IMR-90 (cell line): ENCODE measurements around the gene GBP6.

Experiments
- BHLHE40 ChIP-seq: fragments of 150-350 bp; IDR thresholded peaks from 2 replicates; pipeline ENCODE4 v1.6.1; 2016; ENCODE audit warnings: mild to moderate bottlenecking, low read depth, low read length
- CEBPB ChIP-seq: IDR thresholded peaks from 2 replicates; pipeline ENCODE4 v1.6.1; 2012; ENCODE audit warnings: low read depth, low read length, improper control_type of control experiment
- CHD1 ChIP-seq: IDR thresholded peaks from 2 replicates; pipeline ENCODE4 v1.6.1; 2012; ENCODE audit warnings: low read depth, low read length, improper control_type of control experiment
- CTCF ChIP-seq: conservative IDR thresholded peaks from 2 replicates; pipeline ENCODE4 v1.5.1; 2012; ENCODE audit warnings: mild to moderate bottlenecking, low read depth, low read length, improper control_type of control experiment
- MAFK ChIP-seq: IDR thresholded peaks from 2 replicates; pipeline ENCODE4 v1.6.1; 2012; ENCODE audit warnings: low read depth, low read length, improper control_type of control experiment
- MXI1 ChIP-seq: IDR thresholded peaks from 2 replicates; pipeline ENCODE4 v1.6.1; 2012; ENCODE audit warnings: low read depth, mild to moderate bottlenecking, low read length, moderate library complexity, borderline replicate concordance
- NFE2L2 ChIP-seq: fragments of 150-350 bp; IDR thresholded peaks from 2 replicates; pipeline ENCODE4 v1.6.1; 2016; ENCODE audit warnings: low read depth, mild to moderate bottlenecking, low read length
- POLR2A ChIP-seq: IDR thresholded peaks from 2 replicates; pipeline ENCODE4 v1.6.1; 2012; ENCODE audit warnings: mild to moderate bottlenecking, low read depth, low read length
- RAD21 ChIP-seq: IDR thresholded peaks from 2 replicates; pipeline ENCODE4 v1.6.1; 2012; ENCODE audit warnings: low read length, improper control_type of control experiment
- RCOR1 ChIP-seq: IDR thresholded peaks from 2 replicates; pipeline ENCODE4 v1.6.1; 2012; ENCODE audit warnings: mild to moderate bottlenecking, low read length, improper control_type of control experiment; ENCODE audit not compliant: insufficient replicate concordance
- RFX5 ChIP-seq: IDR thresholded peaks from 2 replicates; pipeline ENCODE4 v1.8.0; 2012; ENCODE audit warnings: low read depth, mild to moderate bottlenecking, low read length, moderate library complexity
- SMC3 ChIP-seq: fragments of 150-350 bp; IDR thresholded peaks from 2 replicates; pipeline ENCODE4 v1.6.1; 2016; ENCODE audit warnings: low read depth, mild to moderate bottlenecking, antibody characterized with exemption, low read length, moderate library complexity

GRCh38 chr1:89335486-89335885 lies 28.4 kb upstream of the GBP6 start:
- no peak for TF ChIP-seq RFX5
- no peak for TF ChIP-seq POLR2A
- TF ChIP-seq MAFK, result no peak
- TF ChIP-seq CTCF, result no peak
- no peak for TF ChIP-seq NFE2L2
- TF ChIP-seq CHD1, result no peak
- no peak for TF ChIP-seq CEBPB
- TF ChIP-seq MXI1, result no peak
- TF ChIP-seq RCOR1, result no peak
- no peak for TF ChIP-seq BHLHE40
- TF ChIP-seq SMC3, result no peak
- TF ChIP-seq RAD21, result no peak
